Measurements from ENCODE around the gene ZNF644. TPM values are rescaled to one million over a fixed set of nuclear protein-coding genes. Genes with fewer than 3 reads are reported as not detected.
"Not testable (repeated sequence)": the region's sequence is repeated elsewhere in the genome, so short reads cannot be mapped to it uniquely, and the experiment has no call there.

The ZNF644 gene
- total RNA-seq, 2 experiments from 2014 or later: 36.8 to 46.0 TPM

- intact Hi-C loops (cut with DNase I, micrococcal nuclease): no loop called here
- ChIA-PET POLR2A (no interaction called here), CTCF (no interaction called here)
- Mint-ChIP-seq H3K4me1 (no peaks in the 10 kb centered on the region), H3K27me3 (no peaks in the 10 kb centered on the region), H3K36me3 (ENCODE audit: low read depth) (peaks cover 3% of the 10 kb centered on the region), H3K27ac (no peak overlapping the region), H3K9me3 (ENCODE audit: low read depth) (peaks cover 5% of the 10 kb centered on the region), H3K4me3 (no peak overlapping the region)
- ATAC-seq (no peak), DNase-seq (no peak)
Measured at GRCh38 chr1:91045284-91045683, 23.4 kb upstream of the ZNF644 start.

DNA sequence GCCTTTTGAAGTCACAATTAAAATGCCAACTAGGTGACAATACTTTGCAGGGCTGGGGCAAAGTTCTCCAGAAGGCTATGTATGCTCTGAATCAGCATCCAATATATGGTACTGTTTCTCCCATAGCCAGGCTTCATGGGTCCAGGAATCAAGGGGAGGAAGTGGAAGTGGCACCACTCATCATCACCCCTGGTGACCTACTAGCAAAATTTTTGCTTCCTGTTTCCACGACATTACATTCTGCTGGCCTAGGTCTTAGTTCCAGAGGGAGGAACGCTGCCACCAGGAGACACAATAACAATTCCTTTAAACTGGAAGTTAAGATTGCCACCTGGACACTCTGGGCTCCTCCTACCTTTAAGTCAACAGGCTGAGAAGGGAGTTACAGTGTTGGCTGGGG, 22.9 kb upstream of the ZNF644 start:
- POLR2A ChIA-PET; intact Hi-C loops (cut with DNase I, micrococcal nuclease); H3K36me3 Mint-ChIP-seq (ENCODE audit: low read depth); CTCF ChIA-PET; ATAC-seq; H3K27me3 Mint-ChIP-seq; DNase-seq; H3K9me3 Mint-ChIP-seq (ENCODE audit: low read depth); H3K4me1 Mint-ChIP-seq; H3K4me3 Mint-ChIP-seq; H3K27ac Mint-ChIP-seq: not testable (repeated sequence)

- H3K4me3 Mint-ChIP-seq; H3K27me3 Mint-ChIP-seq; ATAC-seq; DNase-seq; intact Hi-C loops (cut with DNase I, micrococcal nuclease); H3K27ac Mint-ChIP-seq; H3K36me3 Mint-ChIP-seq (ENCODE audit: low read depth); H3K9me3 Mint-ChIP-seq (ENCODE audit: low read depth); H3K4me1 Mint-ChIP-seq: not testable (repeated sequence)
- ChIA-PET POLR2A (interaction anchor here (0.6 kb wide), 1 partner anchor 1167 kb away, joined by 3 read pairs; no protein-coding TSS in a partner anchor), CTCF (interaction anchor here (0.9 to 1.2 kb wide), 2 partner anchors 22 to 35 kb away, joined by 3 read pairs; no protein-coding TSS in a partner anchor)
Measured at GRCh38 chr1:91042372-91042771, 20.5 kb upstream of the ZNF644 start.

GRCh38 chr1:91038582-91038981, 16.7 kb upstream of the ZNF644 start:
- H3K4me1 Mint-ChIP-seq: no peaks in the 10 kb centered on the region
- H3K4me3 Mint-ChIP-seq: no peak overlapping the region
- peaks cover 5% of the 10 kb centered on the region for H3K9me3 Mint-ChIP-seq (ENCODE audit: low read depth)
- POLR2A ChIA-PET: no interaction called here
- CTCF ChIA-PET: no interaction called here
- intact Hi-C loops (cut with DNase I, micrococcal nuclease): no loop called here
- DNase-seq (no peak), ATAC-seq (no peak)
- peaks cover 2% of the 10 kb centered on the region for H3K27me3 Mint-ChIP-seq
- H3K36me3 Mint-ChIP-seq (ENCODE audit: low read depth): peaks cover 3% of the 10 kb centered on the region
- no peak overlapping the region for H3K27ac Mint-ChIP-seq

DNA sequence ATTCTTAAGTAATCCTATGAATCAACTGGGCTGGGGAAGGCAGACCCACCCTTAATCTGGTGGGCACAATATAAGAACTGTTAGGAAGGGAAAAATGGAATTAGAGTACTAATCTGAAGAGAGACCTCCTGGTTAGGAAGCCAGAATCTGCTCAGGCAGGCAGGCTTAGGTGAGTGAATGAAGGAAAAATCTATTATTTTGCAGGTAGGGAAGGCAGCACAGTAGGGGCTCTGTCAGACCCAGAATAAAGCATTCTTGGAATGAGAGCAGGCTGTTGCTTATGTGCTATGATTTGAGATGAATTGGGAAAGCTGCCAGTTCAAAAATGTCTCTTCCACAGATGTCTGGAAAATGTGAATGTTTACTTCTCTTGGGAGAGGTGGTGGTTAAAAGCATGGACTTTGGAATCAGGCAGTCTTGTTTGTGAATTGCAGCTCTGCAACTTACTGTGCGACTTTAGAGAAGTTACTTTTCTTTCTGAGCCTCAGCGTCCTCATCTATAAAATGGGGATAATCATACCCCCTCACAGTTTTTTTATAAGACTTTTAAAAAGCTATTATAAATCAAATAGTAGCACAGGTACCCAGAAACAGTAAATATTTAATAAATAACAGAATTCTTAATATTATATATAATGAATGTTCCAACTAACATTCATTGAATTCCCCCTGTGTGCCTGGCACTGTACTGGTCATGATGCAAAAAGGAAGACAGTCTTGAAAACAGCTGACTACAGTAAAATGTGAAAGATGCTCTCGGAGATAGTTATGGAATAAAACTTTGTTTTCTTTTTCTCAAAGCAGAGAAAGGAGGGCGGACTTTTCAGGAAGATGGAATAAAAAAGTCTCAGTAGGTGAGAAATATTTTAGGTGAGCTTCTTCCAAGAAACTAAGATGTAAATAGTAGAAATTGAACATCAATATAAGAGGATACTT, 15.3 kb upstream of the ZNF644 start:
- H3K4me1 Mint-ChIP-seq: no peaks in the 10 kb centered on the region
- ATAC-seq (no peak), DNase-seq (no peak)
- ChIA-PET POLR2A (no interaction called here), CTCF (interaction anchor here (1.1 kb wide), 1 partner anchor 20 kb away, joined by 3 read pairs; no protein-coding TSS in a partner anchor)
- no peak overlapping the region for H3K4me3 Mint-ChIP-seq
- intact Hi-C loops (cut with DNase I, micrococcal nuclease): no loop called here
- H3K27me3 Mint-ChIP-seq: peaks cover 4% of the 10 kb centered on the region
- H3K27ac Mint-ChIP-seq: no peak overlapping the region
- H3K9me3 Mint-ChIP-seq (ENCODE audit: low read depth): peaks cover 3% of the 10 kb centered on the region
- H3K36me3 Mint-ChIP-seq (ENCODE audit: low read depth): peaks cover 3% of the 10 kb centered on the region

DNA sequence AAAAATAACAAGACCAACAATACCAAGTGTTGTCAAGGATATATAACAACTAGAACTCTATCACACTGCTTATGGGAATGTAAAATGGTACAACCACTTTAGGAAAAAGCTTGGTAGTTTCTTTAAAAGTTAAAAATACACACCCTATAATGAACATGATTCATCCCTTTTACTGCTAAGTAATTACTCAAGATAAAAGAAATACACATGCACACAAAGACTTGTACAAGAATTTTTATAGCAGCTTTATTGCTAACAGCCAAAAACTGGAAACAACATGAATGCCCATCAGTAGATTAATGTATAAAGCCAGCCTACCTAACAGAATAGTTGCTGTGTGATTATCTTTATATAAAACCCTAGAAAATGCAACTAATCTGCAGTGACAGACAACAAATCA, 10.5 kb upstream of the ZNF644 start:
- ChIA-PET POLR2A (no interaction called here), CTCF (no interaction called here)
- intact Hi-C loops (cut with DNase I, micrococcal nuclease): no loop called here
- Mint-ChIP-seq H3K4me3 (no peak overlapping the region), H3K4me1 (no peaks in the 10 kb centered on the region), H3K27ac (no peak overlapping the region), H3K27me3 (peaks cover 11% of the 10 kb centered on the region), H3K36me3 (ENCODE audit: low read depth) (no peaks in the 10 kb centered on the region), H3K9me3 (ENCODE audit: low read depth) (no peaks in the 10 kb centered on the region)
- DNase-seq (no peak), ATAC-seq (no peak)

DNA sequence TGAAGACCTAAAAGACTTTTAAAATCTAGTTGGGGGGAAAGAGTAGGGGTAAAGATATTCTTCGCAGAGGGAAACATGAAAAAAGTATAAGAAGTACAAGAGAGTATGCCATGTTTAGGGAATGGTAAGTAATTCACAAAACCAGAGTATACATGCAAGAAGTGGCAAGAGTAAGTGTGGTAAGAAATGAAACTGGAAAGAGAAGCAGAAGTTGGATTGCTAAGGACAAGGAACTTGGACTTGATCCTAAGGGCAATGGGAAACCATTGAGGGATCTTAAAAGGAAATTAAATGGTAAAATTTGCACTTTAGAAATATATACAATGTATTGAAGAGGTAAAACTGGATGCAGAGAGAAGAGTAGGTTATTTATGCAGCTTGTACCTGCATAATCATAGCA, 9.2 kb upstream of the ZNF644 start:
- ATAC-seq (no peak), DNase-seq (no peak)
- intact Hi-C loops (cut with DNase I, micrococcal nuclease): no loop called here
- H3K9me3 Mint-ChIP-seq (ENCODE audit: low read depth): no peaks in the 10 kb centered on the region
- ChIA-PET POLR2A (no interaction called here), CTCF (interaction anchor here (0.6 to 0.7 kb wide), 2 partner anchors 179 to 415 kb away, joined by 3 to 5 read pairs; no protein-coding TSS in a partner anchor)
- H3K4me1 Mint-ChIP-seq: peaks cover 2% of the 10 kb centered on the region
- H3K27ac Mint-ChIP-seq: no peak overlapping the region
- peaks cover 11% of the 10 kb centered on the region for H3K27me3 Mint-ChIP-seq
- no peaks in the 10 kb centered on the region for H3K36me3 Mint-ChIP-seq (ENCODE audit: low read depth)
- H3K4me3 Mint-ChIP-seq: no peak overlapping the region

- H3K27me3 Mint-ChIP-seq: peaks cover 7% of the 10 kb centered on the region
- intact Hi-C loops (cut with DNase I, micrococcal nuclease): loop anchor here in 1 of 2 experiments (10.0 kb wide), 1 partner anchor 1448 kb away; no protein-coding TSS in a partner anchor
- CTCF ChIA-PET: interaction anchor here (0.9 to 1.1 kb wide), 2 partner anchors 9 to 138 kb away, joined by 3 read pairs; no protein-coding TSS in a partner anchor
Measured at GRCh38 chr1:91026777-91027176, 4.9 kb upstream of the ZNF644 start.

DNA sequence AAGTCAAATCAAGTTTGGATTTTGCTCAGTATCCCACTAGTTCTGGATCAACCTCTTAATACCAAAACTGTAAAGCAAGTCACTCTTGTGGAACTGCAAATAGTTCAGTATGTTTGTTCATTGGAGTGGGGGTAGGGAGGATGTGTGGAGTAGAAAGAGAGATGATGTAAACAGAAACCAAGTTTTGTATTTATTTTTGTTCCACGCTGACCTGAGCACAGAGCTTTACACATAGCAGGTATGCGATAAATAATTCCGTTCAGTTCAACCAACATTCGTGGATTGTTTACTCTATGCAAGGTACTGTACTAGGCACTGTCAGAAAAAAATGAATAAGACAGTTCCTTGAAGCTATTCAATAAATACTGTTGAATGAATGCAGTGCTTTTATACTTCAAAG, 4.5 kb upstream of the ZNF644 start:
- ChIA-PET CTCF (interaction anchor here (0.9 to 1.1 kb wide), 2 partner anchors 8 to 139 kb away, joined by 3 read pairs; no protein-coding TSS in a partner anchor), POLR2A (no interaction called here)
- H3K27ac Mint-ChIP-seq: no peak overlapping the region
- peaks cover 5% of the 10 kb centered on the region for H3K27me3 Mint-ChIP-seq
- no peaks in the 10 kb centered on the region for H3K36me3 Mint-ChIP-seq (ENCODE audit: low read depth)
- H3K4me1 Mint-ChIP-seq: peaks cover 28% of the 10 kb centered on the region
- intact Hi-C loops (cut with DNase I, micrococcal nuclease): loop anchor here in 1 of 2 experiments (10.0 kb wide), 1 partner anchor 1448 kb away; no protein-coding TSS in a partner anchor
- H3K9me3 Mint-ChIP-seq (ENCODE audit: low read depth): no peaks in the 10 kb centered on the region
- no peak for ATAC-seq
- no peak overlapping the region for H3K4me3 Mint-ChIP-seq
- no peak for DNase-seq

More at GRCh38 chr1:91026777-91027176, 4.9 kb upstream of the ZNF644 start:
- no peak for DNase-seq
- Mint-ChIP-seq H3K27ac (no peak overlapping the region), H3K9me3 (ENCODE audit: low read depth) (no peaks in the 10 kb centered on the region), H3K36me3 (ENCODE audit: low read depth) (no peaks in the 10 kb centered on the region), H3K4me1 (peaks cover 28% of the 10 kb centered on the region), H3K4me3 (no peak overlapping the region)
- ATAC-seq: no peak
- POLR2A ChIA-PET: no interaction called here

- Mint-ChIP-seq H3K4me1 (peaks cover 37% of the 10 kb centered on the region), H3K27ac (peak overlapping the region; percentile 61), H3K4me3 (no peak overlapping the region), H3K36me3 (ENCODE audit: low read depth) (peaks cover 13% of the 10 kb centered on the region), H3K9me3 (ENCODE audit: low read depth) (no peaks in the 10 kb centered on the region), H3K27me3 (no peaks in the 10 kb centered on the region)
- ChIA-PET POLR2A (no interaction called here), CTCF (interaction anchor here (0.6 to 0.9 kb wide), 2 partner anchors 14 to 366 kb away, joined by 3 read pairs; no protein-coding TSS in a partner anchor)
- intact Hi-C loops (cut with DNase I, micrococcal nuclease): loop anchor here in 1 of 2 experiments (5.0 to 10.0 kb wide), 7 partner anchors 187 to 1450 kb away; partner anchors contain the start of genes GLMN, RPAP2 and ZNF326
- ATAC-seq: no peak
- no peak for DNase-seq
Measured at GRCh38 chr1:91024481-91025119, 2.8 kb upstream of the ZNF644 start.

DNA sequence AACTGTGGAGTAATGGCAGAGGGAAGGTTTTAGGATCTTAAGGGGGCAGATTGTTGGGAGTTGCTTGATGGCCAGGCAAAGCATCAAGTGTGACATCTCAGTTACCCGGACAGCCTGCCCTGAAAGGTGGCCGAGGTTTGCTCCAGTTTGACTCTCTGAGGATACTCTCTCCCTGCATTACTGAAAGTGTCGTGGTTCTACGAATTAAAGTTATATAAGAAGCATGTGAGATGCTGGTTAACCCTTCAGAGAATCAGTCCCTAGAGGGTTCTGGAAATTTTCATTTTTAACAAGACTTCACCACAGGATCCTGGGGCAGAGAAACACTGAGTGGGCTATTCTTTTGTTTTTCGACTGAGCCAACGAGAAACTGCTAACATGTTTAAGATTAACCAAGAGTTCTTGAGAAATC, 689 bp upstream of the ZNF644 start:
- H3K36me3 Mint-ChIP-seq (ENCODE audit: low read depth): peaks cover 29% of the 10 kb centered on the region
- ATAC-seq (no peak), DNase-seq (no peak)
- H3K4me1 Mint-ChIP-seq: peaks cover 57% of the 10 kb centered on the region
- CTCF ChIA-PET: interaction anchor here (0.6 to 1.3 kb wide), 2 partner anchors 172 to 1581 kb away, joined by 3 read pairs; no protein-coding TSS in a partner anchor
- H3K4me3 Mint-ChIP-seq: peak overlapping the region; percentile 94
- POLR2A ChIA-PET: interaction anchor here (0.6 to 1.0 kb wide), 2 partner anchors 11 to 12 kb away, joined by 3 to 6 read pairs; no protein-coding TSS in a partner anchor
- H3K27ac Mint-ChIP-seq: peak overlapping the region; percentile 97
- no peaks in the 10 kb centered on the region for H3K9me3 Mint-ChIP-seq (ENCODE audit: low read depth)
- H3K27me3 Mint-ChIP-seq: no peaks in the 10 kb centered on the region
- intact Hi-C loops (cut with DNase I, micrococcal nuclease): loop anchor here (1.0 to 10.0 kb wide), 10 partner anchors 102 to 1452 kb away; partner anchors contain the start of genes GLMN (in 1 of the 2), RPAP2 (in 1 of the 2) and ZNF326 (in 1 of the 2)
